IMR-90 (cell line): ENCODE data around the gene CES4A. TPM values are rescaled to one million over a fixed set of nuclear protein-coding genes. Genes with fewer than 3 reads are reported as not detected.

Experiments
- ATAC-seq: fragments of 200-7000 bp; cut with Tn5 transposase; 2 replicates; pipeline ENCODE4 v1.9.1; 2020; ENCODE audit warnings: low read depth, mild to moderate bottlenecking, moderate library complexity
- BruUV-seq: library from RNA; stranded (reverse); fragments of 400-500 nt; replicated peaks from 2 replicates; lab custom pipeline; 2021; lab: Mats Ljungman, UMichigan
- CTCF ChIA-PET: fragments of 300-600 bp; formaldehyde crosslinking; extraction: SDS; loops from one replicate; lab custom pipeline; 2021; ENCODE audit warnings: antibody characterized with exemption; lab: Yijun Ruan, JAX
- POLR2A ChIA-PET: fragments of 300-600 bp; sonication (Branson Sonifier 250); formaldehyde crosslinking; loops from one replicate; lab custom pipeline; 2022; ENCODE audit warnings: antibody characterized with exemption; ENCODE audit not compliant: unreplicated experiment; lab: Charles Lee
- DNase-seq: peaks from one replicate; pipeline ENCODE4 v3.0.0; 2013
- H2AFZ ChIP-seq: replicated peaks from 2 replicates; pipeline ENCODE3; 2013; ENCODE audit warnings: low read length, mild to moderate bottlenecking; ENCODE audit not compliant: poor library complexity
- H2AK5ac ChIP-seq: 2 replicates; pipeline ENCODE4 v1.6.1; 2013; ENCODE audit warnings: low read depth, low read length, inconsistent platforms
- H2AK9ac ChIP-seq: replicated peaks from 2 replicates; pipeline ENCODE3; 2013; ENCODE audit warnings: mild to moderate bottlenecking, low read depth, low read length, moderate library complexity; ENCODE audit not compliant: poor library complexity
- H2BK120ac ChIP-seq: 2 replicates; pipeline ENCODE4 v1.6.1; 2013; ENCODE audit warnings: low read depth, low read length, inconsistent platforms
- H2BK15ac ChIP-seq: 3 replicates; pipeline ENCODE4 v1.6.1; 2013; ENCODE audit warnings: low read depth, low read length, inconsistent platforms
- H2BK20ac ChIP-seq: 2 replicates; pipeline ENCODE4 v1.6.1; 2013; ENCODE audit warnings: low read depth, mild to moderate bottlenecking, inconsistent platforms, low read length, moderate library complexity
- H2BK5ac ChIP-seq: 2 replicates; pipeline ENCODE4 v1.6.1; 2013; ENCODE audit warnings: mild to moderate bottlenecking, low read depth, low read length, inconsistent platforms; ENCODE audit not compliant: poor library complexity, severe bottlenecking
- H3K14ac ChIP-seq: replicated peaks from 2 replicates; pipeline ENCODE4 v1.6.1; 2013; ENCODE audit warnings: low read depth, low read length, inconsistent platforms
- H3K18ac ChIP-seq: 2 replicates; pipeline ENCODE4 v1.6.1; 2013; ENCODE audit warnings: low read depth, low read length, control low read depth
- H3K23ac ChIP-seq: 2 replicates; pipeline ENCODE4 v1.6.1; 2013; ENCODE audit warnings: low read depth, low read length, inconsistent platforms
- H3K27ac ChIP-seq: 2 replicates; pipeline ENCODE4 v1.5.1; 2013; ENCODE audit warnings: mild to moderate bottlenecking, control low read depth, low read length; ENCODE audit not compliant: insufficient read depth
- H3K27me3 ChIP-seq: 2 replicates; pipeline ENCODE4 v1.6.1; 2013; ENCODE audit warnings: low read length; ENCODE audit not compliant: control insufficient read depth, insufficient read depth
- H3K36me3 ChIP-seq: 2 replicates; pipeline ENCODE4 v1.6.1; 2013; ENCODE audit warnings: low read length, mixed read lengths; ENCODE audit not compliant: control insufficient read depth, insufficient read depth
- H3K4ac ChIP-seq: 2 replicates; pipeline ENCODE4 v1.6.1; 2013; ENCODE audit warnings: low read depth, low read length, inconsistent platforms
- H3K4me1 ChIP-seq: 2 replicates; pipeline ENCODE4 v1.6.1; 2013; ENCODE audit warnings: low read length, mixed read lengths; ENCODE audit not compliant: control insufficient read depth, insufficient read depth
- H3K4me2 ChIP-seq: 2 replicates; pipeline ENCODE4 v1.6.1; 2013; ENCODE audit warnings: low read depth, mild to moderate bottlenecking, control low read depth, low read length, moderate library complexity
- H3K4me3 ChIP-seq: 2 replicates; pipeline ENCODE4 v1.5.1; 2013; ENCODE audit warnings: low read depth, mild to moderate bottlenecking, control low read depth, low read length, moderate library complexity; ENCODE audit not compliant: insufficient read depth
- H3K56ac ChIP-seq: 2 replicates; pipeline ENCODE4 v1.6.1; 2013; ENCODE audit warnings: low read length, inconsistent platforms; ENCODE audit not compliant: insufficient read depth; ENCODE audit errors: extremely low read depth
- H3K79me1 ChIP-seq, 2 experiments: 2 replicates each; pipeline ENCODE4 v1.6.1; 2013; ENCODE audit warnings: low read length in 2 of 2, inconsistent platforms in 1 of 2, low read depth in 1 of 2
- H3K9ac ChIP-seq: 2 replicates; pipeline ENCODE4 v1.6.1; 2013; ENCODE audit warnings: low read depth, low read length, control low read depth
- H3K9me1 ChIP-seq: 2 replicates; pipeline ENCODE4 v1.6.1; 2013; ENCODE audit warnings: low read length, inconsistent platforms; ENCODE audit not compliant: insufficient read depth
- H3K9me3 ChIP-seq: 2 replicates; pipeline ENCODE4 v1.6.1; 2013; ENCODE audit warnings: low read length; ENCODE audit not compliant: control insufficient read depth, insufficient read depth
- H4K20me1 ChIP-seq: 2 replicates; pipeline ENCODE4 v1.6.1; 2013; ENCODE audit warnings: low read length, inconsistent platforms; ENCODE audit not compliant: insufficient read depth
- H4K5ac ChIP-seq: 2 replicates; pipeline ENCODE4 v1.6.1; 2013; ENCODE audit warnings: mild to moderate bottlenecking, low read depth, low read length, control low read depth
- H4K8ac ChIP-seq, 2 experiments: 2 replicates each; pipeline ENCODE4 v1.6.1; 2013; ENCODE audit warnings: low read depth in 2 of 2, low read length in 2 of 2, control low read depth in 1 of 2, inconsistent platforms in 1 of 2
- H4K91ac ChIP-seq: 2 replicates; pipeline ENCODE4 v1.6.1; 2013; ENCODE audit warnings: low read depth, low read length, inconsistent platforms; ENCODE audit not compliant: insufficient read depth
- CHD1 ChIP-seq: IDR thresholded peaks from 2 replicates; pipeline ENCODE4 v1.6.1; 2012; ENCODE audit warnings: low read depth, low read length, improper control_type of control experiment
- MAZ ChIP-seq: IDR thresholded peaks from 2 replicates; pipeline ENCODE4 v1.6.1; 2012; ENCODE audit warnings: low read depth, mild to moderate bottlenecking, low read length, improper control_type of control experiment, moderate library complexity, borderline replicate concordance
- MXI1 ChIP-seq: IDR thresholded peaks from 2 replicates; pipeline ENCODE4 v1.6.1; 2012; ENCODE audit warnings: low read depth, mild to moderate bottlenecking, low read length, moderate library complexity, borderline replicate concordance
- RAD21 ChIP-seq: IDR thresholded peaks from 2 replicates; pipeline ENCODE4 v1.6.1; 2012; ENCODE audit warnings: low read length, improper control_type of control experiment
- RFX5 ChIP-seq: IDR thresholded peaks from 2 replicates; pipeline ENCODE4 v1.8.0; 2012; ENCODE audit warnings: low read depth, mild to moderate bottlenecking, low read length, moderate library complexity
- SMC3 ChIP-seq: fragments of 150-350 bp; IDR thresholded peaks from 2 replicates; pipeline ENCODE4 v1.6.1; 2016; ENCODE audit warnings: low read depth, mild to moderate bottlenecking, antibody characterized with exemption, low read length, moderate library complexity
- WGBS, 2 experiments: methylation state at CpG; one replicate each; pipeline versions ENCODE4 v1.1.5 to v1.1.7; 2013; ENCODE audit warnings: missing lambda C conversion rate in 2 of 2; ENCODE audit not compliant: insufficient read length in 1 of 2; ENCODE audit errors: extremely low coverage in 2 of 2; 5-methylcytosine and 5-hydroxymethylcytosine counted together
- dilution Hi-C: fragments of 300-500 bp; cut with HindIII; formaldehyde crosslinking; loops from one replicate; pipeline ENCODE4 v1.14.3; 2018; ENCODE audit warnings: low sequenced_read_pairs; ENCODE audit not compliant: unreplicated experiment
- in situ Hi-C: fragments of 300-500 bp; cut with MboI; formaldehyde crosslinking; loops from 3 replicates; pipeline ENCODE4 v1.14.3; 2019; ENCODE audit warnings: low sequenced_read_pairs, inconsistent platforms, mixed read lengths
- intact Hi-C: fragments of 100-400 bp; cut with micrococcal nuclease; formaldehyde crosslinking; loops from 2 replicates; pipeline ENCODE4 v1.10.0; 2022
- polyA plus RNA-seq, 3 experiments: library from polyadenylated mRNA; depleted of rRNA; stranded (reverse); fragments of >200 nt; gene quantifications; 2 replicates each; pipeline ENCODE4 v1.2.3, GENCODE V29; 2012; ENCODE audit warnings: low replicate concordance in 1 of 3
- total RNA-seq: library from RNA; depleted of rRNA; stranded (reverse); fragments of >200 nt; gene quantifications from 2 replicates; pipeline ENCODE4 v1.2.3, GENCODE V29; 2012
- TF ChIP-seq, protein P1 (sequence below): fragments of 150-350 bp; IDR thresholded peaks from 2 replicates; pipeline ENCODE4 v1.6.1; 2016; ENCODE audit warnings: low read depth, mild to moderate bottlenecking, low read length, moderate library complexity, borderline replicate concordance
- TF ChIP-seq, protein P2 (sequence below): fragments of 150-350 bp; IDR thresholded peaks from 2 replicates; pipeline ENCODE4 v1.6.1; 2017; ENCODE audit warnings: mild to moderate bottlenecking, antibody characterized with exemption, low read length, low read depth

The CES4A gene
- total and polyA plus RNA-seq, 2 of the 4 experiments (the other 2 are of a cell fraction): 0.72 to 4.7 TPM

DNA sequence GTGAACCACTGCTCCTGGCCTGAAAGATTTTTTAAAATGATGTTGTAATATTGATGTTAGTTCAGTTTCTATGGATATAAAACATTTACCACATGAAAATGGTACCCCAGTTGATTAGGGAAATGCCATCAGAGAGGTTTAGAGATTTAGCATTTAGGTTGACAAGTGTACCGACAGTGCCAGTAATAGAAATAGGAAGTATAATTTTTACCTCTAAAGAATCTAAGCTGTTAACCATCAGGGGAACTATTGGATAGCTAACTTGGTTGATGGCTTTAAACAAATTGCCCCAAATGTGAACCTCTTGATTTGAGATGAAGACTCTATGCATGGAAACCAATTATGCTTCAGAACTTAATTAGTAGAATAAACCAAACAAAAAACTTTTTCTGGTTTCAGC, 47.0 kb downstream of the CES4A start:
- Histone ChIP-seq H3K27ac (no peak overlapping the region), H3K4me1 (peaks cover 17% of the 10 kb centered on the region), H3K4me3 (no peak overlapping the region), H3K9me1 (0 out of 2 replicates have a peak, but pooled peaks cover 3% of the 10 kb centered on the region), H3K4me2 (no peak overlapping the region), H3K79me1 (peaks cover 5 to 45% of the 10 kb centered on the region in 2 experiments; a peak in 3 of 4 replicates), H3K27me3 (no peaks in the 10 kb centered on the region), H3K4ac (no peak overlapping the region), H3K9me3 (no peaks in the 10 kb centered on the region), H4K20me1 (peaks cover 47% of the 10 kb centered on the region), H2AK9ac (no peak overlapping the region), H3K36me3 (peaks cover 10% of the 10 kb centered on the region), H4K5ac (no peak overlapping the region), H3K18ac (no peak overlapping the region), H2BK20ac (no peak overlapping the region), H2BK15ac (no peak overlapping the region), H2BK5ac (no peak overlapping the region), H4K91ac (no peak overlapping the region), H2AK5ac (no peak overlapping the region), H2AFZ (no peak overlapping the region), H3K9ac (no peak overlapping the region), H3K56ac (no peak overlapping the region), H4K8ac (no peak overlapping the region), H3K23ac (no peak overlapping the region), H2BK120ac (no peak overlapping the region), H3K14ac (no peak overlapping the region)
- dilution Hi-C loops (no loop called here), in situ Hi-C loops (no loop called here), intact Hi-C loops (no loop called here)
- no peak for TF ChIP-seq CHD1
- TF ChIP-seq, protein P1, sequence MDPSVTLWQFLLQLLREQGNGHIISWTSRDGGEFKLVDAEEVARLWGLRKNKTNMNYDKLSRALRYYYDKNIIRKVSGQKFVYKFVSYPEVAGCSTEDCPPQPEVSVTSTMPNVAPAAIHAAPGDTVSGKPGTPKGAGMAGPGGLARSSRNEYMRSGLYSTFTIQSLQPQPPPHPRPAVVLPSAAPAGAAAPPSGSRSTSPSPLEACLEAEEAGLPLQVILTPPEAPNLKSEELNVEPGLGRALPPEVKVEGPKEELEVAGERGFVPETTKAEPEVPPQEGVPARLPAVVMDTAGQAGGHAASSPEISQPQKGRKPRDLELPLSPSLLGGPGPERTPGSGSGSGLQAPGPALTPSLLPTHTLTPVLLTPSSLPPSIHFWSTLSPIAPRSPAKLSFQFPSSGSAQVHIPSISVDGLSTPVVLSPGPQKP: no peak
- TF ChIP-seq MXI1: no peak
- TF ChIP-seq RAD21: no peak
- TF ChIP-seq SMC3: no peak
- TF ChIP-seq, protein P2, sequence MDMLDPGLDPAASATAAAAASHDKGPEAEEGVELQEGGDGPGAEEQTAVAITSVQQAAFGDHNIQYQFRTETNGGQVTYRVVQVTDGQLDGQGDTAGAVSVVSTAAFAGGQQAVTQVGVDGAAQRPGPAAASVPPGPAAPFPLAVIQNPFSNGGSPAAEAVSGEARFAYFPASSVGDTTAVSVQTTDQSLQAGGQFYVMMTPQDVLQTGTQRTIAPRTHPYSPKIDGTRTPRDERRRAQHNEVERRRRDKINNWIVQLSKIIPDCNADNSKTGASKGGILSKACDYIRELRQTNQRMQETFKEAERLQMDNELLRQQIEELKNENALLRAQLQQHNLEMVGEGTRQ: no peak
- TF ChIP-seq MAZ: no peak
- TF ChIP-seq RFX5: no peak
- ChIA-PET POLR2A (no interaction called here), CTCF (no interaction called here)
- BruUV-seq: no TSS peak
- no CpG with 5 or more reads among the region's 1 CpG for WGBS, 2 experiments
- DNase-seq (no peak), ATAC-seq (no peak)
